Central memory CD8-positive, alpha-beta T cell (primary cell): Measurements from ENCODE around the gene ATP9A.

Experiments used
- ATAC-seq: fragments of 150-1000 bp; cut with Tn5 transposase; replicated peaks from 2 replicates; pipeline ENCODE4 v1.10.0; 2022; ENCODE audit warnings: mild to moderate bottlenecking, moderate FRiP score, moderate number of reproducible peaks; ENCODE audit not compliant: poor library complexity, severe bottlenecking; ENCODE audit errors: extremely low read depth
- DNase-seq, 2 donors: peaks; one replicate each; pipeline ENCODE4 v3.0.0; 2021; ENCODE audit warnings: low spot score in 2 of 2
- H3K27ac Mint-ChIP-seq: one replicate; pipeline ENCODE4 v1.8.0; 2022; ENCODE audit warnings: low read depth, mild to moderate bottlenecking, moderate library complexity, mixed read lengths
- H3K27me3 Mint-ChIP-seq: one replicate; pipeline ENCODE4 v1.8.0; 2022; ENCODE audit warnings: mixed read lengths
- H3K36me3 Mint-ChIP-seq: one replicate; pipeline ENCODE4 v1.8.0; 2022; ENCODE audit warnings: mild to moderate bottlenecking, moderate library complexity, mixed read lengths; ENCODE audit not compliant: insufficient read depth
- H3K4me1 Mint-ChIP-seq: one replicate; pipeline ENCODE4 v1.8.0; 2022; ENCODE audit warnings: mixed read lengths
- H3K4me3 Mint-ChIP-seq: one replicate; pipeline ENCODE4 v1.8.0; 2022; ENCODE audit warnings: mild to moderate bottlenecking, moderate library complexity, mixed read lengths
- H3K9me3 Mint-ChIP-seq: one replicate; pipeline ENCODE4 v1.8.0; 2022; ENCODE audit warnings: mixed read lengths

Gene ATP9A

GRCh38 chr20:51596668-51597388, 171.4 kb downstream of the ATP9A start:
- DNase-seq (no peak), ATAC-seq (no peak)
- H3K4me3 Mint-ChIP-seq: peak overlapping the region; percentile 25
- peaks cover 3% of the 10 kb centered on the region for H3K36me3 Mint-ChIP-seq
- peaks cover 28% of the 10 kb centered on the region for H3K4me1 Mint-ChIP-seq
- H3K27me3 Mint-ChIP-seq: no peaks in the 10 kb centered on the region
- H3K9me3 Mint-ChIP-seq: no peaks in the 10 kb centered on the region
- H3K27ac Mint-ChIP-seq: no peak overlapping the region

GRCh38 chr20:51595744-51596143, 172.4 kb downstream of the ATP9A start:
- Mint-ChIP-seq H3K9me3 (no peaks in the 10 kb centered on the region), H3K27me3 (no peaks in the 10 kb centered on the region), H3K4me1 (peaks cover 23% of the 10 kb centered on the region), H3K27ac (peak overlapping the region; percentile 74), H3K4me3 (no peak overlapping the region), H3K36me3 (peaks cover 5% of the 10 kb centered on the region)
- ATAC-seq (peak; percentile 52), DNase-seq (no peak)

DNA sequence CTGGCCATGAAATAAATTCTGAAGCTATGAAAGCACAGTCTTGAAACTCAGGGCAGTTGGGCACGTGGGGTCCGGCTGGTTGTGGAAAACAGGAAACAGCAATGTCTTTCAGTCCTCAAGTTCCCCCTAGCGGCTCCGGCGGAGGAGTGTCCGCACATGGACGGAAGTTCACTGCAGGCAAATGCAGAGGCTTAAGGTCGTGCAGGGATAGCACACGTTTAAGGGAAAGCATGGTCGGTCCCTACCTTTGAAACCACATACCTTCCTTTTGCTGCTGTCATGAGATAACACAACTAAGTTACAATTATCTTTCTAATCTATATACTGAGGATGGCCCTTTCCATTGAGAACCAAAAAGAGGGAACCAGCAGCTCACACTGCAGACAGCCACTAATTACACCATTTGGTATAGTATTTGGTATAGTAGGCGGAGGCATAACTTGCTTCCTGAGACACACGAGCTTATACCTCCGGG, 173.1 kb downstream of the ATP9A start:
- Mint-ChIP-seq H3K27me3 (no peaks in the 10 kb centered on the region), H3K27ac (peak overlapping the region; percentile 74), H3K36me3 (peaks cover 4% of the 10 kb centered on the region), H3K4me1 (peaks cover 23% of the 10 kb centered on the region), H3K9me3 (no peaks in the 10 kb centered on the region), H3K4me3 (peak overlapping the region; percentile 11)
- ATAC-seq: peak; percentile 80
- peak; percentile 47 to 64 for DNase-seq

GRCh38 chr20:51594236-51595057, 173.7 kb downstream of the ATP9A start:
- H3K9me3 Mint-ChIP-seq: no peaks in the 10 kb centered on the region
- peaks cover 4% of the 10 kb centered on the region for H3K36me3 Mint-ChIP-seq
- H3K27ac Mint-ChIP-seq: peak overlapping the region; percentile 74
- H3K4me1 Mint-ChIP-seq: peaks cover 23% of the 10 kb centered on the region
- no peak overlapping the region for H3K4me3 Mint-ChIP-seq
- H3K27me3 Mint-ChIP-seq: no peaks in the 10 kb centered on the region
- DNase-seq (no peak), ATAC-seq (no peak)

GRCh38 chr20:51593584-51593983, 174.6 kb downstream of the ATP9A start:
- H3K4me3 Mint-ChIP-seq: no peak overlapping the region
- no peaks in the 10 kb centered on the region for H3K9me3 Mint-ChIP-seq
- no peaks in the 10 kb centered on the region for H3K27me3 Mint-ChIP-seq
- no peak overlapping the region for H3K27ac Mint-ChIP-seq
- H3K36me3 Mint-ChIP-seq: peaks cover 4% of the 10 kb centered on the region
- peaks cover 25% of the 10 kb centered on the region for H3K4me1 Mint-ChIP-seq
- ATAC-seq (no peak), DNase-seq (no peak)

DNA sequence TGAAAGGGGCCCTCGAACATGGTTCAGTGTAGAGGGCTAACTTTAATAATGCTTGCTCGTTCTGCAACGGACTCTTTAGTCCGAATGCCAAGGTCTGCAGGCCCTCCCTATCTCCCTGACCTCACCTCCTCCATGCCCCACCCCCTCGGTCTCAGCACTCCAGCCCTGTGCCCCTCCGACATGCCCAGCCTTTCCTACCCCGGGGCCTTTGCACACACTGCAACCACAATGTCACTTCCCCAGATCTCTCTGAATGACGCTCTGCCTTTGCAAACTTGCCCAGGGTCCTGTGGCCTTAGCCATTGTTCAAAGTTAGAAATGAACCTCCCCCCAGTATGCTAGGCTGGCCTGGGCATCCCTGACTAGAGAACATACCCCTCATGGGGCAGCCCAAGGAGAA, 175.6 kb downstream of the ATP9A start:
- DNase-seq: no peak
- no peaks in the 10 kb centered on the region for H3K27me3 Mint-ChIP-seq
- peaks cover 6% of the 10 kb centered on the region for H3K36me3 Mint-ChIP-seq
- H3K4me1 Mint-ChIP-seq: peaks cover 29% of the 10 kb centered on the region
- no peak overlapping the region for H3K27ac Mint-ChIP-seq
- no peak overlapping the region for H3K4me3 Mint-ChIP-seq
- no peaks in the 10 kb centered on the region for H3K9me3 Mint-ChIP-seq
- ATAC-seq: no peak

DNA sequence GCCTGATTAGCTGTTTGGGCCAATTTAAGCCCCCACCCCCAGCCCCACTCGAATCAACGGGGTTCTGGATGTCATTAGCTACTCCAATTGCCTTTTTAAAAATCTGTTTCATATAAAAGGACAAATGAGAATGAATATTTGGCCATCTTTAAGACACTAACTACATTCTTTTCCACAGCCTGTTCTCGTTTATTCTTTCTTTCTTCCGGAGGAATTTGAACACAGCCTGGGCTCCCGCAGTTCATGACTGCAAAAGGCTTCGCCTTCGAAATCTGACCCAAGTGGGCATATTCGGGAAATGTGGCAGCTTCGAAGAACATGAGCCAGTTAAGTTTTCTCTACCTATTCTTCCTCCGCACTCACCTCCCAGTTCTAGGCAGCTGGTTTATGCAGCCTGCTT, 176.3 kb downstream of the ATP9A start:
- Mint-ChIP-seq H3K4me1 (peaks cover 29% of the 10 kb centered on the region), H3K27me3 (no peaks in the 10 kb centered on the region), H3K27ac (no peak overlapping the region), H3K36me3 (peaks cover 6% of the 10 kb centered on the region), H3K4me3 (no peak overlapping the region), H3K9me3 (no peaks in the 10 kb centered on the region)
- DNase-seq (no peak), ATAC-seq (no peak)

- Mint-ChIP-seq H3K4me1 (peaks cover 18% of the 10 kb centered on the region), H3K36me3 (peaks cover 5% of the 10 kb centered on the region), H3K4me3 (no peak overlapping the region), H3K27me3 (no peaks in the 10 kb centered on the region), H3K9me3 (no peaks in the 10 kb centered on the region), H3K27ac (peak overlapping the region; percentile 49)
- DNase-seq (no peak), ATAC-seq (peak; percentile 72)
Observed at GRCh38 chr20:51588762-51589161, 179.4 kb downstream of the ATP9A start.

DNA sequence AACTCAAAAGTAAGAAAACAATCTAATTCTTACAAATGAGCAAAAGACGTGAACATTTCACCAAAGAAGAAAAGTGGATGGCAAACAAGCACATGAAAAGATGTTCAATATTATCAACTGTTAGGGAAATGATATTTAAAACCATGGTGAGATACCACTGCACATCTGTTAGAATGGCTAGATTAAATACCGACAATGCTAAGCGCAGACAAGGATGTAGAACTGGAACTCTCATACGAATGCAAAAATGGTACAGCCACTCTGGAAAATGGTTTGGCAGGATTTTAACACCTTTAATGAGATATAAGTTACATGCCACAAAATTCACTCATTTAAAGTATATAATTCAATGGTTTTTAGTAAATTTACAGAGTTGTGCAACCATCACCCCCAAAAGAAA, 181.0 kb downstream of the ATP9A start:
- no peaks in the 10 kb centered on the region for H3K27me3 Mint-ChIP-seq
- no peak for DNase-seq
- H3K4me1 Mint-ChIP-seq: peaks cover 14% of the 10 kb centered on the region
- no peak overlapping the region for H3K27ac Mint-ChIP-seq
- H3K4me3 Mint-ChIP-seq: no peak overlapping the region
- no peak for ATAC-seq
- H3K36me3 Mint-ChIP-seq: peaks cover 5% of the 10 kb centered on the region
- no peaks in the 10 kb centered on the region for H3K9me3 Mint-ChIP-seq

GRCh38 chr20:51586005-51586440, 182.2 kb downstream of the ATP9A start:
- peaks cover 14% of the 10 kb centered on the region for H3K4me1 Mint-ChIP-seq
- no peaks in the 10 kb centered on the region for H3K27me3 Mint-ChIP-seq
- no peak overlapping the region for H3K27ac Mint-ChIP-seq
- H3K4me3 Mint-ChIP-seq: no peak overlapping the region
- H3K9me3 Mint-ChIP-seq: no peaks in the 10 kb centered on the region
- H3K36me3 Mint-ChIP-seq: peaks cover 2% of the 10 kb centered on the region
- DNase-seq (no peak), ATAC-seq (no peak)

DNA sequence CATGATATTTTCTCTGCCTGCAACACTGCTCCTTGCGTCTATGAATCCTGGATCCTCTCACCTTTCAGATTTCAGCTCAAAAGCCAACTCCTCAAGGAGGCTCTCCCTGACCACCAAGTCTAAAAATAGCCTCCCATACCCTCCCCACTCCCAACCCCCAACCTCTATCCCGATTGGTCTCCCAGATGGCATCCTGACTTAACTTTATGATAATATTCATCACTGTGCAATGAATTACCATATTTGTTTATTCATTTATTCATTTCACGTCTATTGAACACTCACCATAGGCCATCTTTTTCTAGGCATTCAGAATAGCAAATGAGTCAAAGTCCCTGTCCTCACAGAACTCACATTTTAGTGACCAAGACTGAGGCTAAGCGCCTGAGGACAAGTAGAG, 183.0 kb downstream of the ATP9A start:
- H3K27me3 Mint-ChIP-seq: no peaks in the 10 kb centered on the region
- no peaks in the 10 kb centered on the region for H3K9me3 Mint-ChIP-seq
- H3K36me3 Mint-ChIP-seq: peaks cover 2% of the 10 kb centered on the region
- ATAC-seq (no peak), DNase-seq (no peak)
- peaks cover 14% of the 10 kb centered on the region for H3K4me1 Mint-ChIP-seq
- no peak overlapping the region for H3K27ac Mint-ChIP-seq
- no peak overlapping the region for H3K4me3 Mint-ChIP-seq

DNA sequence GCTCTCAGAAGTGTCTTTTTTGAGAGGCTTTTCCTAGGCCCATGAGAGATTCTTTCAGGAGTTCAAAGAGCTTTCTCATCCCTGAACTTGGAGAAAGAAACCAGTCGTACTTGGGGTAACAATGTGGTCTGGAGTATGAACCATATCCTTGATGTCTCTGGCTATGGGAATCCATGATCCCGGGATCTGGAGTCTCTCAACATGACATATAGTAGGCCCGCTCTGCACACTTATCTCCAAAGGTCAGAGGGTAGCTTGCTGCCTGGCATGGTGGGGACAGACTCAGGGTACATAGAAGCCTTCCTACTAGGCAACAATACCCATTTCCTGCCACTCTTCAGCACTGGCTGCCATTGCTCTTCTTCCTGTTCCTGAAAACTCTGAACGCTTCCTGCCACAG, 183.5 kb downstream of the ATP9A start:
- ATAC-seq: no peak
- Mint-ChIP-seq H3K9me3 (no peaks in the 10 kb centered on the region), H3K36me3 (peaks cover 2% of the 10 kb centered on the region), H3K27me3 (no peaks in the 10 kb centered on the region), H3K4me3 (no peak overlapping the region), H3K27ac (no peak overlapping the region), H3K4me1 (peaks cover 14% of the 10 kb centered on the region)
- no peak for DNase-seq

GRCh38 chr20:51584116-51584515, 184.1 kb downstream of the ATP9A start:
- no peak overlapping the region for H3K4me3 Mint-ChIP-seq
- H3K27ac Mint-ChIP-seq: no peak overlapping the region
- DNase-seq: no peak
- no peak for ATAC-seq
- H3K36me3 Mint-ChIP-seq: peaks cover 2% of the 10 kb centered on the region
- H3K4me1 Mint-ChIP-seq: peaks cover 14% of the 10 kb centered on the region
- H3K9me3 Mint-ChIP-seq: no peaks in the 10 kb centered on the region
- H3K27me3 Mint-ChIP-seq: no peaks in the 10 kb centered on the region
